Measurements from ENCODE around the gene CNOT6. TPM values are rescaled to one million over a fixed set of nuclear protein-coding genes. Genes with fewer than 3 reads are reported as not detected.

Gene CNOT6
- total RNA-seq, 6 experiments from 2014 or later: 17.0 to 20.8 (median 17.6) TPM

- Mint-ChIP-seq H3K36me3 (ENCODE audit: low read depth) (no peaks in the 10 kb centered on the region), H3K9me3 (peaks cover 16% of the 10 kb centered on the region), H3K4me3 (no peak overlapping the region), H3K4me1 (ENCODE audit: low read depth) (no peaks in the 10 kb centered on the region), H3K27me3 (ENCODE audit: insufficient read depth) (peaks cover 3% of the 10 kb centered on the region; the same call in 1 of the 2 replicates), H3K27ac (no peak overlapping the region)
- TF ChIP-seq, protein P1, sequence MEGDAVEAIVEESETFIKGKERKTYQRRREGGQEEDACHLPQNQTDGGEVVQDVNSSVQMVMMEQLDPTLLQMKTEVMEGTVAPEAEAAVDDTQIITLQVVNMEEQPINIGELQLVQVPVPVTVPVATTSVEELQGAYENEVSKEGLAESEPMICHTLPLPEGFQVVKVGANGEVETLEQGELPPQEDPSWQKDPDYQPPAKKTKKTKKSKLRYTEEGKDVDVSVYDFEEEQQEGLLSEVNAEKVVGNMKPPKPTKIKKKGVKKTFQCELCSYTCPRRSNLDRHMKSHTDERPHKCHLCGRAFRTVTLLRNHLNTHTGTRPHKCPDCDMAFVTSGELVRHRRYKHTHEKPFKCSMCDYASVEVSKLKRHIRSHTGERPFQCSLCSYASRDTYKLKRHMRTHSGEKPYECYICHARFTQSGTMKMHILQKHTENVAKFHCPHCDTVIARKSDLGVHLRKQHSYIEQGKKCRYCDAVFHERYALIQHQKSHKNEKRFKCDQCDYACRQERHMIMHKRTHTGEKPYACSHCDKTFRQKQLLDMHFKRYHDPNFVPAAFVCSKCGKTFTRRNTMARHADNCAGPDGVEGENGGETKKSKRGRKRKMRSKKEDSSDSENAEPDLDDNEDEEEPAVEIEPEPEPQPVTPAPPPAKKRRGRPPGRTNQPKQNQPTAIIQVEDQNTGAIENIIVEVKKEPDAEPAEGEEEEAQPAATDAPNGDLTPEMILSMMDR (IDR thresholded peaks at IDR 0.05): no peak
- DNase-seq: no peak
These were observed 131.8 kb downstream of the CNOT6 start for GRCh38 chr5:180625791-180626660.

DNA sequence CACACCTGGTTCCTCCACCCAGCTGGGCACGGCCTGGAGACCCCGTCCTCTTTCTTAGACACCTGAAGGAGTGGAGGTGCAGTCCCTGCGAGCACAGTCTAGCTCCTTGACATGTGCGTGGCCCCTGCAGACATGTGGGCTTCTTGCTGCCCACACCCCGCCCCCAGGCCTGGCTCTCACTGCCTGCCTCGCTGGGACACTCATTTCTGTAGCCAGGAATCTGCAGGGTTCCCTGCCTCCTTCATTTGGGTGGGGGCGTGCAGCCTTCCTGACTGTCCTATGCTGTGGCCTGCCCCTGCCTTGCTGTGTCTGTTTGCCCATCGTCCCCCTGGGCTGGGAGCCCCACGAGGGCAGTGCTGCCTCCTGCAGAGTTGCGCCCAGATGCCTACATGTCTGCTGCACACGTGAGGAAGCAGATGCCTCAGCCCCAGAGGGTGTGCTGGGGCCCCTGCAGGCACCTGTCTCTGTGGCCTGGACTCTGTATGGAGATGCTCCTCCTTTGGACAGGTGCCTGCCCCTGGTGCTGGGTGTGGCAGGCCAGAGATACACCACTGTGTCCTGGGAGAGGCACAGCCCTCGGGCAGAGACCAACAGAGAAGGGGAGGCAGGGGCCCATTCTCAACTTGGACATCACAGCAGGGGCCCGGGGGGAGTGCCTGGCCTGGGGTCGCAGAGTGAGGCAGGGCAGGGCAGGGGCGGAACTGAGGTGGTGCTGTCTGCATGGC is 132.6 kb downstream of the CNOT6 start:
- H3K27me3 Mint-ChIP-seq (ENCODE audit: insufficient read depth): peaks cover 3% of the 10 kb centered on the region; the same call in 1 of the 2 replicates
- no peaks in the 10 kb centered on the region for H3K36me3 Mint-ChIP-seq (ENCODE audit: low read depth)
- DNase-seq: no peak
- no peak overlapping the region for H3K27ac Mint-ChIP-seq
- TF ChIP-seq, protein P1 (IDR thresholded peaks at IDR 0.05): no peak
- peaks cover 15% of the 10 kb centered on the region for H3K9me3 Mint-ChIP-seq
- H3K4me3 Mint-ChIP-seq: no peak overlapping the region
- no peaks in the 10 kb centered on the region for H3K4me1 Mint-ChIP-seq (ENCODE audit: low read depth)

- Mint-ChIP-seq H3K4me1 (ENCODE audit: low read depth) (no peaks in the 10 kb centered on the region), H3K9me3 (peaks cover 9% of the 10 kb centered on the region), H3K27me3 (ENCODE audit: insufficient read depth) (peaks cover 3% of the 10 kb centered on the region; the same call in 1 of the 2 replicates), H3K36me3 (ENCODE audit: low read depth) (no peaks in the 10 kb centered on the region), H3K4me3 (no peak overlapping the region), H3K27ac (no peak overlapping the region)
- no peak for DNase-seq
- TF ChIP-seq, protein P1 (IDR thresholded peaks at IDR 0.05): no peak
These were observed 133.4 kb downstream of the CNOT6 start for GRCh38 chr5:180627386-180628120.

Other genes with a start within 250 kb of the CNOT6 start
- 10 to 100 TPM; 30.3 to 35.8 (median 33.6) TPM for gene MAPK9, start 202.3 kb upstream of the CNOT6 start, total RNA-seq (2021; fragmentation: NEBNext Ultra II Directional; extraction: Animal tissue kit (Norgen Biotek cat#: 25700))
- gene GFPT2, start 141.0 kb upstream of the CNOT6 start, total RNA-seq (2021; fragmentation: NEBNext Ultra II Directional; extraction: Animal tissue kit (Norgen Biotek cat#: 25700)): 1 to 10 TPM in 3 of 6 experiments, under 1 TPM in 3; 0.54 to 3.8 (median 1.1) TPM
- gene SCGB3A1, start 97.1 kb downstream of the CNOT6 start, total RNA-seq (2021; fragmentation: NEBNext Ultra II Directional; extraction: Animal tissue kit (Norgen Biotek cat#: 25700)): not detected
- gene FLT4, start 155.2 kb downstream of the CNOT6 start, total RNA-seq (2021; fragmentation: NEBNext Ultra II Directional; extraction: Animal tissue kit (Norgen Biotek cat#: 25700)): not detected
- not detected for gene OR2Y1, start 245.7 kb downstream of the CNOT6 start, total RNA-seq (2021; fragmentation: NEBNext Ultra II Directional; extraction: Animal tissue kit (Norgen Biotek cat#: 25700))

All from HFFc6 (cell line).